Vagina (tissue), 2 donors: ENCODE data around the gene CEMIP. TPM values are rescaled to one million over a fixed set of nuclear protein-coding genes. Genes with fewer than 3 reads are reported as not detected.

Experiments used
- DNase-seq, 2 donors: peaks; one replicate each; pipeline ENCODE4 v3.0.0-alpha.2; 2017; ENCODE audit errors: extremely low spot score in 2 of 2
- H3K27ac ChIP-seq: fragments of 200-600 bp; sonication (generic); one replicate; pipeline ENCODE4 v1.5.1; 2019
- H3K27me3 ChIP-seq: fragments of 200-600 bp; sonication (generic); one replicate; pipeline ENCODE4 v1.5.1; 2019
- H3K36me3 ChIP-seq, 2 donors: fragments of 200-600 bp; sonication (generic); one replicate each; pipeline ENCODE4 v1.5.1; 2017 to 2019
- H3K4me1 ChIP-seq: fragments of 200-600 bp; sonication (generic); one replicate; pipeline ENCODE4 v1.5.1; 2019
- H3K4me3 ChIP-seq, 2 donors: fragments of 200-600 bp; sonication (generic); 1 replicate in 1 of 2; 2 replicates in 1 of 2; pipeline ENCODE4 v1.5.1; 2016 to 2019
- H3K9me3 ChIP-seq: fragments of 200-600 bp; sonication (generic); one replicate; pipeline ENCODE4 v1.5.1; 2019
- CTCF ChIP-seq, 3 experiments: fragments of 450-650 bp in 2 of 3; fragments of 200-600 bp in 1 of 3; sonication (generic) in 1 of 3; IDR thresholded peaks; one replicate each; pipeline ENCODE4 v1.5.1; 2017 to 2019; ENCODE audit warnings: antibody characterized with exemption in 3 of 3, mild to moderate bottlenecking in 2 of 3, moderate library complexity in 2 of 3
- POLR2A ChIP-seq, 2 donors: fragments of 450-650 bp; IDR thresholded peaks; one replicate each; pipeline ENCODE4 v1.6.1; 2017; ENCODE audit warnings: antibody characterized with exemption in 2 of 2, mild to moderate bottlenecking in 2 of 2, moderate library complexity in 2 of 2
- POLR2AphosphoS5 ChIP-seq, 2 donors: sonication (generic); formaldehyde crosslinking; IDR thresholded peaks; one replicate each; pipeline ENCODE4 v1.9.0; 2017; ENCODE audit warnings: antibody characterized with exemption in 2 of 2, mild to moderate bottlenecking in 2 of 2, low read depth in 1 of 2; ENCODE audit not compliant: insufficient read depth in 1 of 2
- intact Hi-C: fragments of 100-400 bp; cut with DNase I; formaldehyde crosslinking; loops from one replicate; pipeline ENCODE4 v1.15.1; 2023
- total RNA-seq: library from RNA; depleted of rRNA; stranded (reverse); fragments of >200 nt; gene quantifications from one replicate; pipeline ENCODE4 v1.2.3, GENCODE V29; 2016

CEMIP gene
- total RNA-seq, 1 donor from 2014 or later, result 0.74 TPM

DNA sequence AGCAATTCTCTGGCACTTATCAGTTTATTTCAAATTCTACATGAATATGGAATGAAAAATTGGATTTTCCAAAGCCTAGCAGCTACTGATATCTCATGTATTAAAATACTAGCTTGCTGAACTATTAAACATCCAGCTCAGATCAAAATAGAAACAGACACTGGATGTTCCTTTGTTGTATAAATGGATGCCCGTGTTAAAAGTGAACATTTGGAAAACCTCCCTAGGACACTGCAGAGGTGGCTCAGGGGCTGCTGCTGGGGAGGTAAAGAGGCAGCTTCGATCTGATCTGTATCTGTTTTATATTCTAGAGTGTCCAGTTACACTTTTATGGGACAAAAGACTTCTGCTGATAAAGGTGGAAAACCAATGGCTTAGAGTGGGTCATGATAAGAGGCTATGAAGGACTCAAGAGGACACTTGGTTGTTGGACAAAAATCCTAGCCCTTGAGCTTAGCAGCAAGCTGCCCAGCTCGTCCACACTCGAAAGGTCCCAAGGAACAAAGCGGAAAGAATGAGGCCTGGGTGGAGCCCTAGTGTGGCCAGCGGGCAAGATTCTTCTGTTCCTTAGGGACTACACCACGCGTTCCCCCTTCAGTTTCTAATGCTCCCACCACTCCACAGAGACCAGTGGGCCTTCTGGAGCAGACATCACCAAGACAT is 200.5 kb downstream of the CEMIP start:
- no peak overlapping the region for H3K27ac ChIP-seq
- H3K36me3 ChIP-seq, result peaks cover 0 to 36% of the 10 kb centered on the region in 2 donors
- H3K9me3 ChIP-seq, result no peaks in the 10 kb centered on the region
- intact Hi-C loops, result loop anchor here (10.0 kb wide), 1 partner anchor 525 kb away; no protein-coding TSS in a partner anchor
- peaks cover 8% of the 10 kb centered on the region for H3K4me1 ChIP-seq
- TF ChIP-seq POLR2A (IDR thresholded peaks at IDR 0.05) (no peak), CTCF (IDR thresholded peaks at IDR 0.05) (no peak), POLR2AphosphoS5 (IDR thresholded peaks at IDR 0.05; ENCODE audit: insufficient read depth in 1 of 2, low read depth in 1 of 2) (no peak)
- no peak overlapping the region for H3K4me3 ChIP-seq
- DNase-seq, result peak in 1 of 2 donors; percentile 60
- no peaks in the 10 kb centered on the region for H3K27me3 ChIP-seq

DNA sequence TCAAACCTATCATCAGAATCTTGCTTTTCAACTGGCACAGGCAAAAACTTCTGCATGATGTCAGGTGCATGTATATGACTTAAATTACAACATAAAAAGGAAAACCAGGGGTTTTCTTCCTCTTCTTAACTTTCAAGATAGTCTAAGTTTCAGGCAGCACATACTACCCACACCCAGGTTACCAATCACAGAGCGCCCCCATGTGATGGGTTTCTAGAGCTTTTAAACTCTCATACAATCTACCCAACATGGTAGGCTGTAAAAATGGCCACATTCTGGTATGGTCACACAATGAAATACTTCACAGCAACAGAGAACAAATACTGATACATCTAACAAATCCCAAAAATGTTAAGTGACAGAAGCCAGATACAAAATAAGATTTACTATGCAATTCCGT is 203.0 kb downstream of the CEMIP start:
- no peak for DNase-seq
- peaks cover 22% of the 10 kb centered on the region for H3K4me1 ChIP-seq
- TF ChIP-seq POLR2A (IDR thresholded peaks at IDR 0.05), result no peak
- no peak for TF ChIP-seq POLR2AphosphoS5 (IDR thresholded peaks at IDR 0.05; ENCODE audit: insufficient read depth in 1 of 2, low read depth in 1 of 2)
- TF ChIP-seq CTCF (IDR thresholded peaks at IDR 0.05), result no peak
- no peak overlapping the region for H3K27ac ChIP-seq
- H3K4me3 ChIP-seq, result no peak overlapping the region
- intact Hi-C loops, result no loop called here
- H3K36me3 ChIP-seq, result peaks cover 0 to 36% of the 10 kb centered on the region in 2 donors
- no peaks in the 10 kb centered on the region for H3K27me3 ChIP-seq
- no peaks in the 10 kb centered on the region for H3K9me3 ChIP-seq

- intact Hi-C loops, result no loop called here
- TF ChIP-seq POLR2AphosphoS5 (IDR thresholded peaks at IDR 0.05; ENCODE audit: insufficient read depth in 1 of 2, low read depth in 1 of 2) (no peak), CTCF (IDR thresholded peaks at IDR 0.05) (no peak), POLR2A (IDR thresholded peaks at IDR 0.05) (no peak)
- Histone ChIP-seq H3K27ac (no peak overlapping the region), H3K4me1 (peaks cover 22% of the 10 kb centered on the region), H3K36me3 (peaks cover 0 to 36% of the 10 kb centered on the region in 2 donors), H3K9me3 (no peaks in the 10 kb centered on the region), H3K4me3 (no peak overlapping the region), H3K27me3 (no peaks in the 10 kb centered on the region)
- no peak for DNase-seq
Measured at GRCh38 chr15:80982839-80983238, 203.7 kb downstream of the CEMIP start.

GRCh38 chr15:80984856-80985255 is 205.7 kb downstream of the CEMIP start:
- intact Hi-C loops, result no loop called here
- no peak for DNase-seq

More at GRCh38 chr15:80984856-80985255, 205.7 kb downstream of the CEMIP start:
- Histone ChIP-seq H3K27me3 (no peaks in the 10 kb centered on the region), H3K4me3 (no peak overlapping the region), H3K36me3 (peaks cover 0 to 22% of the 10 kb centered on the region in 2 donors), H3K4me1 (peaks cover 34% of the 10 kb centered on the region), H3K9me3 (no peaks in the 10 kb centered on the region), H3K27ac (no peak overlapping the region)
- no peak for TF ChIP-seq CTCF (IDR thresholded peaks at IDR 0.05)
- no peak for TF ChIP-seq POLR2A (IDR thresholded peaks at IDR 0.05)
- TF ChIP-seq POLR2AphosphoS5 (IDR thresholded peaks at IDR 0.05; ENCODE audit: insufficient read depth in 1 of 2, low read depth in 1 of 2), result no peak
